Spleen (tissue), 13 donors: ENCODE data around the gene WDR62. TPM values are rescaled to one million over a fixed set of nuclear protein-coding genes. Genes with fewer than 3 reads are reported as not detected.

Experiments
- DNase-seq: peaks from one replicate; pipeline ENCODE4 v3.0.0-alpha.2; 2020
- H3K27ac ChIP-seq, 8 donors: fragments of 200-600 bp; sonication (generic) in 7 of 8; 1 replicate in 4 of 8; 2 replicates in 4 of 8; pipeline versions ENCODE4 v1.5.0 to v1.8.0; 2016 to 2021; ENCODE audit warnings: inconsistent platforms in 4 of 8, mild to moderate bottlenecking in 4 of 8, moderate library complexity in 1 of 8
- H3K27me3 ChIP-seq, 7 donors: fragments of 200-600 bp; sonication (generic) in 6 of 7; replicated peaks in 1 of 7; 1 replicate in 4 of 7; 2 replicates in 3 of 7; pipeline versions ENCODE4 v1.5.0 to v1.8.0; 2016 to 2021; ENCODE audit warnings: inconsistent platforms in 3 of 7, mild to moderate bottlenecking in 1 of 7
- H3K36me3 ChIP-seq, 6 donors: fragments of 200-600 bp; sonication (generic) in 5 of 6; 1 replicate in 4 of 6; 2 replicates in 2 of 6; pipeline versions ENCODE4 v1.5.0 to v1.8.0; 2016 to 2021; ENCODE audit warnings: inconsistent platforms in 2 of 6
- H3K4me1 ChIP-seq, 6 donors: fragments of 200-600 bp; sonication (generic) in 5 of 6; 1 replicate in 3 of 6; 2 replicates in 3 of 6; pipeline versions ENCODE4 v1.5.0 to v1.8.0; 2016 to 2021; ENCODE audit warnings: inconsistent platforms in 3 of 6
- H3K4me3 ChIP-seq, 8 donors: fragments of 200-600 bp; sonication (generic) in 7 of 8; 1 replicate in 4 of 8; 2 replicates in 4 of 8; pipeline versions ENCODE4 v1.5.0 to v1.8.0; 2016 to 2021; ENCODE audit warnings: inconsistent platforms in 4 of 8, mild to moderate bottlenecking in 4 of 8, moderate library complexity in 2 of 8
- H3K9me3 ChIP-seq, 8 donors: fragments of 200-600 bp; sonication (generic) in 7 of 8; 1 replicate in 4 of 8; 2 replicates in 4 of 8; pipeline versions ENCODE4 v1.5.0 to v1.8.0; 2016 to 2021; ENCODE audit warnings: inconsistent platforms in 4 of 8
- POLR2A ChIP-seq, 3 donors: fragments of 450-650 bp; IDR thresholded peaks; one replicate each; pipeline ENCODE4 v1.5.1; 2017; ENCODE audit warnings: antibody characterized with exemption in 3 of 3, mild to moderate bottlenecking in 1 of 3
- POLR2AphosphoS5 ChIP-seq, 3 donors: sonication (generic); formaldehyde crosslinking; IDR thresholded peaks; one replicate each; pipeline ENCODE4 v1.5.1; 2017; ENCODE audit warnings: antibody characterized with exemption in 3 of 3
- WGBS, 5 donors: extraction: QIAGEN DNeasy Blood & Tissue Kit in 3 of 5; methylation state at CpG; one replicate each; pipeline versions ENCODE4 v1.1.5 to v1.1.7; 2013 to 2018; 5-methylcytosine and 5-hydroxymethylcytosine counted together
- intact Hi-C: fragments of 100-400 bp; cut with DNase I; formaldehyde crosslinking; loops from one replicate; pipeline ENCODE4 v1.15.0; 2023; ENCODE audit warnings: low total_unique reads
- long read RNA-seq, 2 donors: transcript quantifications; one replicate each; lab custom pipeline, GENCODE V29; 2026
- polyA plus RNA-seq, 3 donors: library from polyadenylated mRNA; stranded (reverse); fragments of 200-250 nt; gene quantifications; one replicate each; pipeline ENCODE4 v1.2.1, GENCODE V29; 2013
- total RNA-seq, 7 donors: library from RNA; depleted of rRNA in 3 of 7; stranded (reverse); fragments of >200 nt in 3 of 7; fragmentation: NEBNext Ultra II Directional in 4 of 7; extraction: Animal tissue kit (Norgen Biotek cat#: 25700) in 4 of 7; gene quantifications; one replicate each; pipeline versions ENCODE4 v1.1.0 to v1.2.1, GENCODE V29; 2016 to 2021
- TF ChIP-seq, protein P1 (sequence below), 11 experiments: fragments of 200-600 bp in 7 of 11; fragments of 450-650 bp in 4 of 11; sonication (generic) in 4 of 11; IDR thresholded peaks in 8 of 11; conservative IDR thresholded peaks in 3 of 11; 1 replicate in 7 of 11; 2 replicates in 4 of 11; pipeline versions ENCODE4 v1.4.0 to v1.8.0; 2016 to 2021; ENCODE audit warnings: antibody characterized with exemption in 11 of 11, inconsistent platforms in 4 of 11, mild to moderate bottlenecking in 1 of 11
- donor health status: healthy with polysubstance abuse.
- donor health status: DM: no; HTN: no; CAD: no; lungs with moderate emphysema.
- donor health status: DM: no; HTN: no; CAD: no.
- donor health status: Bipolar disorder and iron deficiency.
- donor health status: healthy.
- donor health status: DM: no; HTN: no; CAD: no.
- donor health status: DM: yes; HTN: yes; CAD: no.

Gene WDR62
- total RNA-seq (1 to 10 TPM; 1.7 to 5.2 (median 3.0) TPM), polyA plus RNA-seq (1 to 10 TPM; 1.3 to 2.1 (median 1.6) TPM)
- long read RNA-seq, donor 1, result 0 reads
- long read RNA-seq, donor 2, partial matches to known transcripts, result 68 of 68 reads
- long read RNA-seq, donor 2, other reads (novel, unspliced or antisense), result 0 of 68 reads

GRCh38 chr19:36054733-36055686, at the start of gene WDR62:
TSS of gene WDR62 (plus strand) at chr19:36054897. CDS start at chr19:36054972, 75 bp downstream.
- peak; percentile 96 for DNase-seq
- WGBS, 5 donors, result 1 to 4% (median 1%) methylated on average over 29 to 76 of the region's 76 CpGs
- intact Hi-C loops, result loop anchor here (5.0 to 10.0 kb wide), 2 partner anchors 60 to 112 kb away; partner anchors contain the start of genes OVOL3, POLR2I and TBCB

DNA sequence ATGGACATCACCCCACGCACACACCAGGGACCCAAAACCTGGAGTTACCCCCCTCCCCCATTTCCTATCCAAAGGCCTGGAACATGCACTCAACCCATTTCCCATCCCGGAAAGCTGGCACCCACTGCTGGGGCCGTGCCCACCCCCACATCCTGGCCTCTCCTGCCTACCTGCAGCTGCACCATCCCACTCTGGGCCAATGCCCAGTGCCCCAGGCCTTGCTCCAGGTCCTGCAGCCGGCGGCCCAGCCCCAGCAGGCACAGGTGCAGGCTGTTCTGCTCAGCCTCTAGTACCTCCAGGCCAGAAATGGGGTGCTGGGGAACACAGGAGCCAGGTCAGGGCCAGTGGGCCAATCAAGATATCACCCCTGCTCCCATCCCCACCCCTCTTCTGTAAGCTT, 47.7 kb upstream of the WDR62 start:
- no peak for DNase-seq
- TF ChIP-seq, protein P1, sequence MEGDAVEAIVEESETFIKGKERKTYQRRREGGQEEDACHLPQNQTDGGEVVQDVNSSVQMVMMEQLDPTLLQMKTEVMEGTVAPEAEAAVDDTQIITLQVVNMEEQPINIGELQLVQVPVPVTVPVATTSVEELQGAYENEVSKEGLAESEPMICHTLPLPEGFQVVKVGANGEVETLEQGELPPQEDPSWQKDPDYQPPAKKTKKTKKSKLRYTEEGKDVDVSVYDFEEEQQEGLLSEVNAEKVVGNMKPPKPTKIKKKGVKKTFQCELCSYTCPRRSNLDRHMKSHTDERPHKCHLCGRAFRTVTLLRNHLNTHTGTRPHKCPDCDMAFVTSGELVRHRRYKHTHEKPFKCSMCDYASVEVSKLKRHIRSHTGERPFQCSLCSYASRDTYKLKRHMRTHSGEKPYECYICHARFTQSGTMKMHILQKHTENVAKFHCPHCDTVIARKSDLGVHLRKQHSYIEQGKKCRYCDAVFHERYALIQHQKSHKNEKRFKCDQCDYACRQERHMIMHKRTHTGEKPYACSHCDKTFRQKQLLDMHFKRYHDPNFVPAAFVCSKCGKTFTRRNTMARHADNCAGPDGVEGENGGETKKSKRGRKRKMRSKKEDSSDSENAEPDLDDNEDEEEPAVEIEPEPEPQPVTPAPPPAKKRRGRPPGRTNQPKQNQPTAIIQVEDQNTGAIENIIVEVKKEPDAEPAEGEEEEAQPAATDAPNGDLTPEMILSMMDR (IDR thresholded peaks at IDR 0.05 in 8 of 11, conservative IDR thresholded peaks at IDR 0.05 in 3 of 11), result no peak
- peak in 1 of 3 donors; percentile 14 for TF ChIP-seq POLR2AphosphoS5 (IDR thresholded peaks at IDR 0.05)
- Histone ChIP-seq H3K36me3 (peaks cover 0 to 13% (median 0%) of the 10 kb centered on the region in 6 donors), H3K4me1 (peaks cover 0 to 17% (median 13%) of the 10 kb centered on the region in 6 donors), H3K27me3 (peaks cover 0 to 17% (median 0%) of the 10 kb centered on the region in 7 donors), H3K9me3 (no peaks in the 10 kb centered on the region), H3K27ac (no peak overlapping the region), H3K4me3 (no peak overlapping the region)
- 88 to 100% (median 92%) methylated on average over 3 to 5 of the region's 5 CpGs for WGBS, 5 donors
- intact Hi-C loops, result no loop called here

More at GRCh38 chr19:36054733-36055686, at the start of gene WDR62:
- Histone ChIP-seq H3K27me3 (no peaks in the 10 kb centered on the region), H3K9me3 (no peaks in the 10 kb centered on the region), H3K4me3 (peak within 1 kb of the TSS; percentile 60 to 87 (median 78)), H3K27ac (peak within 1 kb of the TSS; percentile 94 to 99 (median 98)), H3K36me3 (peaks cover 0 to 19% (median 0%) of the 10 kb centered on the region in 6 donors), H3K4me1 (peaks cover 6 to 34% (median 21%) of the 10 kb centered on the region in 6 donors)
- no peak for TF ChIP-seq POLR2AphosphoS5 (IDR thresholded peaks at IDR 0.05)
- TF ChIP-seq, protein P1 (IDR thresholded peaks at IDR 0.05 in 8 of 11, conservative IDR thresholded peaks at IDR 0.05 in 3 of 11), result peak in 4 of 11 experiments; percentile 2 to 50 (median 36)

- Histone ChIP-seq H3K4me3 (peak within 1 kb of the TSS in 7 of 8 donors; percentile 9 to 62 (median 29)), H3K27ac (peak within 1 kb of the TSS in 2 of 8 donors; percentile 27 to 49), H3K9me3 (no peaks in the 10 kb centered on the region), H3K4me1 (peaks cover 5 to 29% (median 20%) of the 10 kb centered on the region in 6 donors), H3K36me3 (peaks cover 0 to 9% (median 0%) of the 10 kb centered on the region in 6 donors), H3K27me3 (peaks cover 0 to 17% (median 0%) of the 10 kb centered on the region in 7 donors)
- intact Hi-C loops, result no loop called here
- no peak for DNase-seq
- no peak for TF ChIP-seq POLR2A (IDR thresholded peaks at IDR 0.05)
- peak in 1 of 3 donors; percentile 56 for TF ChIP-seq POLR2AphosphoS5 (IDR thresholded peaks at IDR 0.05)
- TF ChIP-seq, protein P1 (IDR thresholded peaks at IDR 0.05 in 8 of 11, conservative IDR thresholded peaks at IDR 0.05 in 3 of 11), result no peak
- WGBS, 5 donors, result 70 to 80% (median 71%) methylated on average over 8 to 19 of the region's 19 CpGs
Observed at GRCh38 chr19:36008336-36008978, 46.2 kb upstream of the WDR62 start, which contains the start of gene SYNE4. TSS of gene SYNE4 (minus strand) at chr19:36008813. CDS start at chr19:36008681, 132 bp downstream.
